ENCODE results near the gene CLDN9.

DNA sequence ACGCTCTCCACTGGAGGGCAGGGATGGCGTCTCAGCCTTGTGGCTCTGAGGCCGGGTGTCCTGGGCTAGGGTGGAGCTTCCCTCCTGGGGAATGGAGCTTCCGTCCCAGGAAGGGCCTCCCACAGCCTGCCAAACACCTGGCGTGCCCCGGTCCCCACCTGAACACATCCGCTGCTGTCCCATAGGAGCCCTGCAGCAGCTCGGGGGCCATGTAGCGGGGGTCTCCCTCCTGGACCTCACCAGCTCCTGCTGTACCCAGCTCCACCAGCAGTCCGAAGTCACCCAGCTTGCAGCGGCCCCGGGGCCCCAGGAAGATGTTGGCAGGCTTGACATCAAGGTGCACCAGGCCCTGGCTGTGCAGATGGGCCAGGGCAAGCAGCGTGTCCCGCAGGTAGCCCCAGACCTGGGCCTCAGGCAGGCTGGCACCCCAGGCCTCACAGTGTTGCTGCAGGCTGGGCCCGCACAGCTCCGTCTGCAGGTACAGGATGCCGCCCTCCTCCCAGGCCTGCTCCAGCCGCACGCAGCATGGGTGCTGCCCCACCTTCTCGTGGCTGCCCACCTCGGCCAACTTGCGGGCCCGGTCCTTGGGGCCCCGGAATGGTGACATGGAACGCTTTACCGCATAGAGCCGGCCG, 37.4 kb upstream of the CLDN9 start:
- TF ChIP-seq POLR2A (IDR thresholded peaks at IDR 0.05; ENCODE audit: low read length) (no peak), RAD21 (conservative IDR thresholded peaks at IDR 0.05 in 1 of 2, IDR thresholded peaks at IDR 0.05 in 1 of 2) (no peak), NFE2L2 (conservative IDR thresholded peaks at IDR 0.05; ENCODE audit: low read length) (no peak), RARB (CRISPR knock-in tag; IDR thresholded peaks at IDR 0.05) (no peak), GATA3 (IDR thresholded peaks at IDR 0.05; ENCODE audit: borderline replicate concordance) (no peak), POLR2AphosphoS2 (conservative IDR thresholded peaks at IDR 0.05; ENCODE audit: low read length) (no peak), TP53 (CRISPR knock-in tag; IDR thresholded peaks at IDR 0.05) (no peak), MAFK (IDR thresholded peaks at IDR 0.05; ENCODE audit: partially characterized antibody) (no peak)
- TF ChIP-seq, protein P1, sequence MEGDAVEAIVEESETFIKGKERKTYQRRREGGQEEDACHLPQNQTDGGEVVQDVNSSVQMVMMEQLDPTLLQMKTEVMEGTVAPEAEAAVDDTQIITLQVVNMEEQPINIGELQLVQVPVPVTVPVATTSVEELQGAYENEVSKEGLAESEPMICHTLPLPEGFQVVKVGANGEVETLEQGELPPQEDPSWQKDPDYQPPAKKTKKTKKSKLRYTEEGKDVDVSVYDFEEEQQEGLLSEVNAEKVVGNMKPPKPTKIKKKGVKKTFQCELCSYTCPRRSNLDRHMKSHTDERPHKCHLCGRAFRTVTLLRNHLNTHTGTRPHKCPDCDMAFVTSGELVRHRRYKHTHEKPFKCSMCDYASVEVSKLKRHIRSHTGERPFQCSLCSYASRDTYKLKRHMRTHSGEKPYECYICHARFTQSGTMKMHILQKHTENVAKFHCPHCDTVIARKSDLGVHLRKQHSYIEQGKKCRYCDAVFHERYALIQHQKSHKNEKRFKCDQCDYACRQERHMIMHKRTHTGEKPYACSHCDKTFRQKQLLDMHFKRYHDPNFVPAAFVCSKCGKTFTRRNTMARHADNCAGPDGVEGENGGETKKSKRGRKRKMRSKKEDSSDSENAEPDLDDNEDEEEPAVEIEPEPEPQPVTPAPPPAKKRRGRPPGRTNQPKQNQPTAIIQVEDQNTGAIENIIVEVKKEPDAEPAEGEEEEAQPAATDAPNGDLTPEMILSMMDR (IDR thresholded peaks at IDR 0.05): no peak
- TF ChIP-seq, protein P2, sequence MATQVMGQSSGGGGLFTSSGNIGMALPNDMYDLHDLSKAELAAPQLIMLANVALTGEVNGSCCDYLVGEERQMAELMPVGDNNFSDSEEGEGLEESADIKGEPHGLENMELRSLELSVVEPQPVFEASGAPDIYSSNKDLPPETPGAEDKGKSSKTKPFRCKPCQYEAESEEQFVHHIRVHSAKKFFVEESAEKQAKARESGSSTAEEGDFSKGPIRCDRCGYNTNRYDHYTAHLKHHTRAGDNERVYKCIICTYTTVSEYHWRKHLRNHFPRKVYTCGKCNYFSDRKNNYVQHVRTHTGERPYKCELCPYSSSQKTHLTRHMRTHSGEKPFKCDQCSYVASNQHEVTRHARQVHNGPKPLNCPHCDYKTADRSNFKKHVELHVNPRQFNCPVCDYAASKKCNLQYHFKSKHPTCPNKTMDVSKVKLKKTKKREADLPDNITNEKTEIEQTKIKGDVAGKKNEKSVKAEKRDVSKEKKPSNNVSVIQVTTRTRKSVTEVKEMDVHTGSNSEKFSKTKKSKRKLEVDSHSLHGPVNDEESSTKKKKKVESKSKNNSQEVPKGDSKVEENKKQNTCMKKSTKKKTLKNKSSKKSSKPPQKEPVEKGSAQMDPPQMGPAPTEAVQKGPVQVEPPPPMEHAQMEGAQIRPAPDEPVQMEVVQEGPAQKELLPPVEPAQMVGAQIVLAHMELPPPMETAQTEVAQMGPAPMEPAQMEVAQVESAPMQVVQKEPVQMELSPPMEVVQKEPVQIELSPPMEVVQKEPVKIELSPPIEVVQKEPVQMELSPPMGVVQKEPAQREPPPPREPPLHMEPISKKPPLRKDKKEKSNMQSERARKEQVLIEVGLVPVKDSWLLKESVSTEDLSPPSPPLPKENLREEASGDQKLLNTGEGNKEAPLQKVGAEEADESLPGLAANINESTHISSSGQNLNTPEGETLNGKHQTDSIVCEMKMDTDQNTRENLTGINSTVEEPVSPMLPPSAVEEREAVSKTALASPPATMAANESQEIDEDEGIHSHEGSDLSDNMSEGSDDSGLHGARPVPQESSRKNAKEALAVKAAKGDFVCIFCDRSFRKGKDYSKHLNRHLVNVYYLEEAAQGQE (IDR thresholded peaks at IDR 0.05): no peak
- TF ChIP-seq, protein P3, sequence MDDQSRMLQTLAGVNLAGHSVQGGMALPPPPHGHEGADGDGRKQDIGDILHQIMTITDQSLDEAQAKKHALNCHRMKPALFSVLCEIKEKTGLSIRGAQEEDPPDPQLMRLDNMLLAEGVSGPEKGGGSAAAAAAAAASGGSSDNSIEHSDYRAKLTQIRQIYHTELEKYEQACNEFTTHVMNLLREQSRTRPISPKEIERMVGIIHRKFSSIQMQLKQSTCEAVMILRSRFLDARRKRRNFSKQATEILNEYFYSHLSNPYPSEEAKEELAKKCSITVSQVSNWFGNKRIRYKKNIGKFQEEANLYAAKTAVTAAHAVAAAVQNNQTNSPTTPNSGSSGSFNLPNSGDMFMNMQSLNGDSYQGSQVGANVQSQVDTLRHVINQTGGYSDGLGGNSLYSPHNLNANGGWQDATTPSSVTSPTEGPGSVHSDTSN (IDR thresholded peaks at IDR 0.05): no peak
- TF ChIP-seq, protein P4, sequence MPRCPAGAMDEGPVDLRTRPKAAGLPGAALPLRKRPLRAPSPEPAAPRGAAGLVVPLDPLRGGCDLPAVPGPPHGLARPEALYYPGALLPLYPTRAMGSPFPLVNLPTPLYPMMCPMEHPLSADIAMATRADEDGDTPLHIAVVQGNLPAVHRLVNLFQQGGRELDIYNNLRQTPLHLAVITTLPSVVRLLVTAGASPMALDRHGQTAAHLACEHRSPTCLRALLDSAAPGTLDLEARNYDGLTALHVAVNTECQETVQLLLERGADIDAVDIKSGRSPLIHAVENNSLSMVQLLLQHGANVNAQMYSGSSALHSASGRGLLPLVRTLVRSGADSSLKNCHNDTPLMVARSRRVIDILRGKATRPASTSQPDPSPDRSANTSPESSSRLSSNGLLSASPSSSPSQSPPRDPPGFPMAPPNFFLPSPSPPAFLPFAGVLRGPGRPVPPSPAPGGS (IDR thresholded peaks at IDR 0.05): no peak
- TF ChIP-seq, protein P5, sequence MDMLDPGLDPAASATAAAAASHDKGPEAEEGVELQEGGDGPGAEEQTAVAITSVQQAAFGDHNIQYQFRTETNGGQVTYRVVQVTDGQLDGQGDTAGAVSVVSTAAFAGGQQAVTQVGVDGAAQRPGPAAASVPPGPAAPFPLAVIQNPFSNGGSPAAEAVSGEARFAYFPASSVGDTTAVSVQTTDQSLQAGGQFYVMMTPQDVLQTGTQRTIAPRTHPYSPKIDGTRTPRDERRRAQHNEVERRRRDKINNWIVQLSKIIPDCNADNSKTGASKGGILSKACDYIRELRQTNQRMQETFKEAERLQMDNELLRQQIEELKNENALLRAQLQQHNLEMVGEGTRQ (IDR thresholded peaks at IDR 0.05): no peak

Measured in A549 (cell line).